ENCODE data around the gene CCNY.
A peak's percentile ranks its signal among the peaks of the same experiment; 100 is the strongest.

CCNY gene

GRCh38 chr10:35434533-35434932 is 98.2 kb downstream of the CCNY start:
- no peak for DNase-seq

DNA sequence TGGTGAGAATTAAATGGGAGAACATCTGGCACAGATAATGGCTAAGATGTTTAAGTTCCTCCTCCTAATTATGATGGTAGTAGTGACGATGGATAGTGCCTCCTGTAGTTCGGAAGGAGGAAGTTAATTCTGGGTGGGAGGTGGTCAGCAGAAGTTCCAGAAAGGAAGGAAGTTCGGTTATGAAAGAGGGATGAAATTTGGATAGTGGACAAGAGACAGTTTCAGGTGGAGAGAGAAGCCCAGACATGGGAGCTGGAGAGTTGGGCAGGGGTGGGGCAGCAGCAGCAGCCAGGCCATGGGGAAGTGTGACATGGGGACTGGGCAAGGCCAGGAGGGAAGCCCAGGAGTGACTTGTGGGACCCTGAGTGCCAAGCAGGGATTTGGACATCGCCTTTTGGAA is 99.5 kb downstream of the CCNY start:
- DNase-seq: no peak

GRCh38 chr10:35437829-35438228 is 101.5 kb downstream of the CCNY start:
- DNase-seq: no peak

DNA sequence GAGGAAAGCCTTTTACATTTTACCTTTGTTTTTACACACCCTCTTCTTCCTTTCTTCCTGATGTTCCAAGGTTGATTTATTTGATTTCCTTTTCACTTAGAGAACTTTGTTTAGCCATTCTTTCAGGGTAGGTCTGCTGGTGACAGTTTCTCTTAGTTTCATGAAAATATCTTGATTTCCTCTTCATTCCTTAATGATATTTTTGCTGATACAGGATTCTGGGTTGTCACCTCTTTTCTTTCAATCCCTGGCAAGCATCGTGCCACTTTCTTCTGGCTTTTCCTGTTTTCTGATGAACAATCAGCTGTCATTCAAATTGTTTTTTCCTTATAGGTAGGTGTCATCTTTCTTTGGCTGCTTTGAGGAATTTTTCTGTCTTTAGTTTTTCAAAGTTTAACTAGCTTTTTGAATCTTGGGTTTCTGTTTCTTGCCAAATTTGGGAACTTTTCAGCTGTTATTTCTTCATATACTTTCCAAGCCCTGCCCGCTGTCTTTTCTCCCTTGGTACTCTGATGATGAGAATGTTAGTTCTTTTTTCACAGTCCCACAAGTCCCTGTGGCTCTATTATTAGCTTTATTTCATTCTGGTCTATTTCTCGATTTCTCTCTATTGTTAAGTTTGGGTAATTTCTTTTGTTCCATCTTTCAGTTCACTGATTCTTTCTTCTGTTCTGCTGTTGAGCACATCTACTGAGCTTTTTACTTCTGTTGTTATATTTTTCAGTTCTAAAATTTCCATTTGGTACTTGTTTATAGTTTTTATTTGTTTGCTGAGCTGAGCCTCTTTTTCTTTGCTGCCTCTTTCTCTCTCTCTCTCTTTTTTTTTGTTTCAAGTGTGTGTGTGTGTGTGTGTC is 102.6 kb downstream of the CCNY start:
- no peak for DNase-seq

GRCh38 chr10:35440016-35440415 is 103.7 kb downstream of the CCNY start:
- no peak for DNase-seq

- no peak for DNase-seq
Measured at GRCh38 chr10:35442028-35442427, 105.7 kb downstream of the CCNY start.

- DNase-seq: no peak
Measured at GRCh38 chr10:35442592-35442991, 106.3 kb downstream of the CCNY start.

- DNase-seq: peak; percentile 31
Measured at GRCh38 chr10:35443858-35444257, 107.5 kb downstream of the CCNY start.

GRCh38 chr10:35445150-35445884 is 109.0 kb downstream of the CCNY start:
- DNase-seq: no peak

- no peak for DNase-seq
Measured at GRCh38 chr10:35446439-35446838, 110.1 kb downstream of the CCNY start.

DNA sequence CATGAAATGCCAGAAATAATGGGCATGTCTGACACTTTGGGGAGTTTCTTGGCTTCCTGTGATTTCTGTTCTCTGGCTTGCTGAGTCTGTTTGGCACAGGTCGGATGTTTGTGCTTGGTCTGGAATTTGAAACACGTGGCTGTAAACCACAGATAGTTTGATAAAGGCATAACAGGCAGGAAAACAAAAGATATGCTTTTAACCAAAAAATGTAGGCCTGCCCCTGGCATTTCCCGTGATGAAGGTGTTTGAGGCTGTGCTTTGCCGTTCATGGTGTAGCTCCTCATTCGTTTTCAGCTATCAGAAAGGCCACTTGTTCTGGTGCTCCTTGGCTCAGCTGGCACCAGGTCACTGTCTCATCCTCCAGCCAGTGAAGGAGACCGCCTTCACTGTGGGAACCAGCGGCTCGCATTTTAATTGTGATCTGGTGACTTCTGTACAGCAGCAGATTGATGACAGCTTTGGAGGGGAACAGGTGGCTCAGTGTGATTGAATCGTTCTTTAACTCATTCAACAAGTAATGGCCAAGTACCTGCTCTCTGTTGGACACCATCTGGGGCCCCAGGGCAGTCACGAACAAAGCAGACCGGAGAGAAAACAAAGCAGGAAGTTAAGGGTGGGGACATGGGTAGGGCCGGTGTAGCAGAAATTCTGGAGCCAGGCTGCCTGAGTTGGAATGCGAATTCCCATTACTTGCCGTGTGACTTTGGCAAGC is 111.5 kb downstream of the CCNY start:
- DNase-seq: peak; percentile 72

GRCh38 chr10:35448687-35449662 is 112.7 kb downstream of the CCNY start:
- DNase-seq: peak; percentile 58

- no peak for DNase-seq
Measured at GRCh38 chr10:35449944-35450343, 113.6 kb downstream of the CCNY start.

- peak; percentile 77 for DNase-seq
Measured at GRCh38 chr10:35451151-35452016, 115.1 kb downstream of the CCNY start.

DNA sequence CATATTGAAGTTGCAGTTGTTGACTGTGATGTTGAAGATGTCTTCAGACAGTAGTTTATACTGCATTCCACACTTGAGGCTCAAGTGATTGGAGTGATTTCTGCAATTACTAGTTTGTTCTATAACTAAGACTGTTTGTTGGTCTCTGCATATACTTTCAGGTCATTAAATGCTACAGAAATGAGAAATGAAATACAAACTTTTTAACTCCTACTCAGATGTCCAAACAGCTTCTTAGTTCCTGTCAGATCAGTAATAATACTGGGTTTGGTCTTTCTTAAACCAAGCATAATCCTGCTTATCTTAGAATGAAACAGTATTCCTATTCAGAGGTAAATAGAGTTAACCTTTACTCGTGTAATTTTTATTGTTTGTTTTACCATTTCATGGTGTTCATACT is 115.9 kb downstream of the CCNY start:
- DNase-seq: no peak

GRCh38 chr10:35452847-35453246 is 116.5 kb downstream of the CCNY start:
- no peak for DNase-seq

- no peak for DNase-seq
Measured at GRCh38 chr10:35453855-35454532, 117.7 kb downstream of the CCNY start.

GRCh38 chr10:35456153-35456720 is 119.9 kb downstream of the CCNY start:
- no peak for DNase-seq

- no peak for DNase-seq
Measured at GRCh38 chr10:35456784-35457183, 120.5 kb downstream of the CCNY start.

All from hematopoietic multipotent progenitor cell treated with erythropoietin and hydrocortisone succinate and interleukin-3 and kit ligand, for 6 days (in vitro differentiated cells).